HepG2 (cell line): ENCODE measurements around the gene MEP1B. TPM values are rescaled to one million over a fixed set of nuclear protein-coding genes. Genes with fewer than 3 reads are reported as not detected.
A peak's percentile ranks its signal among the peaks of the same experiment; 100 is the strongest.

Experiments
- ATAC-seq: fragments of 200-7000 bp; cut with Tn5 transposase; 3 replicates; pipeline ENCODE4 v1.9.1; 2020; ENCODE audit warnings: mild to moderate bottlenecking, moderate library complexity
- BruUV-seq: library from RNA; stranded (reverse); fragments of 400-500 nt; replicated peaks from 2 replicates; lab custom pipeline; 2021; lab: Mats Ljungman, UMichigan
- CTCF ChIA-PET: fragments of 300-600 bp; formaldehyde crosslinking; extraction: SDS; loops from one replicate; lab custom pipeline; 2021; ENCODE audit warnings: low total read pairs, inconsistent platforms, low intra/inter-chr PET ratio; lab: Yijun Ruan, JAX
- POLR2A ChIA-PET: fragments of 350-600 bp; sonication (Branson Sonifier 250); formaldehyde crosslinking; loops from one replicate; lab custom pipeline; 2020; ENCODE audit warnings: antibody characterized with exemption, inconsistent platforms; lab: Yijun Ruan, JAX
- DNase-seq: peaks from one replicate; pipeline ENCODE4 v3.0.0-alpha.2; 2015; ENCODE audit warnings: low spot score
- FAIRE-seq: peaks from 3 replicates; lab custom pipeline; 2011; peaks lifted over from hg19 to GRCh38; lab: Jason Lieb, UNC
- H2AFZ ChIP-seq: one replicate; pipeline ENCODE4 v1.6.1; 2011; ENCODE audit warnings: low read length, inconsistent platforms
- H3K27ac ChIP-seq: fragments of 300-600 bp; 3 replicates; pipeline ENCODE4 v1.8.0; 2011; ENCODE audit warnings: mixed run types, mild to moderate bottlenecking, mixed read lengths, low read length, inconsistent platforms; ENCODE audit not compliant: insufficient read depth; ENCODE audit errors: extremely low read length
- H3K27me3 ChIP-seq, 2 experiments: fragments of 200-600 bp in 1 of 2; 2 replicates in 1 of 2; 3 replicates in 1 of 2; pipeline versions ENCODE4 v1.6.0 to v1.8.0; 2011; ENCODE audit warnings: low read length in 2 of 2, mild to moderate bottlenecking in 2 of 2, moderate library complexity in 2 of 2, inconsistent platforms in 1 of 2; ENCODE audit not compliant: insufficient read depth in 2 of 2, control insufficient read depth in 1 of 2
- H3K36me3 ChIP-seq, 2 experiments: fragments of 200-600 bp in 1 of 2; replicated peaks in 1 of 2; 2 replicates in 1 of 2; 3 replicates in 1 of 2; pipeline versions ENCODE4 v1.5.1 to v1.8.0; 2011; ENCODE audit warnings: low read length in 2 of 2, inconsistent platforms in 1 of 2; ENCODE audit not compliant: insufficient read depth in 2 of 2, control insufficient read depth in 1 of 2
- H3K4me1 ChIP-seq: 2 replicates; pipeline ENCODE4 v1.5.1; 2012; ENCODE audit warnings: low read length, inconsistent platforms; ENCODE audit not compliant: insufficient read depth
- H3K4me2 ChIP-seq: 2 replicates; pipeline ENCODE4 v1.6.0; 2011; ENCODE audit warnings: low read depth, low read length, inconsistent platforms
- H3K4me3 ChIP-seq, 3 experiments: fragments of 200-600 bp in 1 of 3; sonication (generic), shearing (Covaris generic) in 1 of 3; replicated peaks in 1 of 3; 2 replicates each; pipeline ENCODE4 v1.5.1; 2011 to 2016; ENCODE audit warnings: low read length in 3 of 3, inconsistent platforms in 2 of 3, low read depth in 2 of 3, mild to moderate bottlenecking in 2 of 3, control low read depth in 1 of 3, mixed read lengths in 1 of 3; ENCODE audit not compliant: insufficient read depth in 1 of 3
- H3K79me2 ChIP-seq: one replicate; pipeline ENCODE4 v1.6.1; 2011; ENCODE audit warnings: low read length, inconsistent platforms; ENCODE audit not compliant: insufficient read depth
- H3K9ac ChIP-seq: 2 replicates; pipeline ENCODE4 v1.6.0; 2011; ENCODE audit warnings: mild to moderate bottlenecking, low read depth, low read length, inconsistent platforms; ENCODE audit not compliant: insufficient read depth
- H3K9me3 ChIP-seq: 2 replicates; pipeline ENCODE4 v1.5.1; 2012; ENCODE audit warnings: mild to moderate bottlenecking, low read length
- H4K20me1 ChIP-seq: 2 replicates; pipeline ENCODE4 v1.6.0; 2011; ENCODE audit warnings: inconsistent platforms, mild to moderate bottlenecking, low read length, moderate library complexity; ENCODE audit not compliant: insufficient read depth
- CTCF ChIP-seq: sonication (generic); formaldehyde crosslinking; IDR thresholded peaks from 2 replicates; pipeline ENCODE4 v1.5.0; 2020; ENCODE audit warnings: mild to moderate bottlenecking, missing genetic modification reagents, moderate library complexity
- FOXA3 ChIP-seq: IDR thresholded peaks from 2 replicates; pipeline ENCODE4 v1.6.1; 2016; ENCODE audit warnings: missing genetic modification reagents, missing compliant biosample characterization
- HNRNPL ChIP-seq: fragments of 200-400 bp; formaldehyde crosslinking; IDR thresholded peaks from 2 replicates; pipeline ENCODE4 v1.6.1; 2017; ENCODE audit warnings: mild to moderate bottlenecking, low read depth, low read length
- KAT2B ChIP-seq: fragments of 150-350 bp; IDR thresholded peaks from 2 replicates; pipeline ENCODE4 v1.6.1; 2014; ENCODE audit warnings: low read depth, low read length, borderline replicate concordance
- NFIC ChIP-seq: IDR thresholded peaks from 2 replicates; pipeline ENCODE4 v1.6.1; 2012; ENCODE audit warnings: mild to moderate bottlenecking, low read length, inconsistent platforms
- NR1H2 ChIP-seq: sonication (generic); formaldehyde crosslinking; IDR thresholded peaks from 2 replicates; pipeline ENCODE4 v1.8.1; 2022; ENCODE audit warnings: low read depth, missing genetic modification reagents, borderline replicate concordance
- SALL1 ChIP-seq: sonication (generic); formaldehyde crosslinking; IDR thresholded peaks from 2 replicates; pipeline ENCODE4 v1.8.0; 2022; ENCODE audit warnings: mild to moderate bottlenecking, missing genetic modification reagents
- STAG1 ChIP-seq: sonication (generic); formaldehyde crosslinking; IDR thresholded peaks from 2 replicates; pipeline ENCODE4 v1.4.0; 2020; ENCODE audit warnings: missing genetic modification reagents
- ZFP36 ChIP-seq: fragments of 150-350 bp; IDR thresholded peaks from 2 replicates; pipeline ENCODE4 v1.6.1; 2018; ENCODE audit warnings: borderline replicate concordance, low read length, low read depth; ENCODE audit not compliant: partially characterized antibody
- ZNF704 ChIP-seq: sonication (generic); formaldehyde crosslinking; IDR thresholded peaks from 2 replicates; pipeline ENCODE4 v1.8.1; 2023; ENCODE audit warnings: mild to moderate bottlenecking, inconsistent platforms, moderate library complexity, missing genetic modification reagents, borderline replicate concordance
- WGBS: methylation state at CpG from one replicate; pipeline ENCODE4 v1.1.6; 2017; ENCODE audit warnings: low lambda C conversion rate; 5-methylcytosine and 5-hydroxymethylcytosine counted together
- in situ Hi-C: cut with HindIII; loops from 2 replicates; pipeline ENCODE4 v1.10.0; 2017; ENCODE audit warnings: low pct_unique_long_range_greater_than_20kb; ENCODE audit not compliant: extremely low pct_ligation_motif_present
- intact Hi-C: fragments of 100-400 bp; cut with micrococcal nuclease; formaldehyde crosslinking; loops from one replicate; pipeline ENCODE4 v1.10.0; 2022; ENCODE audit not compliant: unreplicated experiment
- polyA plus RNA-seq, 8 experiments: library from polyadenylated mRNA; depleted of rRNA in 3 of 8; stranded (reverse) in 7 of 8; unstranded in 1 of 8; fragments of >200 nt; fragmentation: Illumina TruSeq in 4 of 8; extraction: Trizol in 4 of 8; gene quantifications; 2 replicates each; pipeline versions ENCODE4 v1.2.1 to v1.2.3, GENCODE V29; 2011 to 2016; ENCODE audit warnings: low read depth in 4 of 8, missing spikeins in 1 of 8, mixed read lengths in 1 of 8; ENCODE audit not compliant: insufficient read depth in 1 of 8
- total RNA-seq, 5 experiments: library from RNA; depleted of rRNA; stranded (reverse); fragments of >200 nt; fragmentation: Illumina TruSeq; extraction: Trizol; gene quantifications; 2 replicates each; pipeline ENCODE4 v1.2.3, GENCODE V29; 2016; ENCODE audit warnings: low read depth in 1 of 5

MEP1B gene
- total and polyA plus RNA-seq, 2 of the 13 experiments (the other 11 are each of a cell fraction or from before 2014, with no cell fraction given) = not detected

DNA sequence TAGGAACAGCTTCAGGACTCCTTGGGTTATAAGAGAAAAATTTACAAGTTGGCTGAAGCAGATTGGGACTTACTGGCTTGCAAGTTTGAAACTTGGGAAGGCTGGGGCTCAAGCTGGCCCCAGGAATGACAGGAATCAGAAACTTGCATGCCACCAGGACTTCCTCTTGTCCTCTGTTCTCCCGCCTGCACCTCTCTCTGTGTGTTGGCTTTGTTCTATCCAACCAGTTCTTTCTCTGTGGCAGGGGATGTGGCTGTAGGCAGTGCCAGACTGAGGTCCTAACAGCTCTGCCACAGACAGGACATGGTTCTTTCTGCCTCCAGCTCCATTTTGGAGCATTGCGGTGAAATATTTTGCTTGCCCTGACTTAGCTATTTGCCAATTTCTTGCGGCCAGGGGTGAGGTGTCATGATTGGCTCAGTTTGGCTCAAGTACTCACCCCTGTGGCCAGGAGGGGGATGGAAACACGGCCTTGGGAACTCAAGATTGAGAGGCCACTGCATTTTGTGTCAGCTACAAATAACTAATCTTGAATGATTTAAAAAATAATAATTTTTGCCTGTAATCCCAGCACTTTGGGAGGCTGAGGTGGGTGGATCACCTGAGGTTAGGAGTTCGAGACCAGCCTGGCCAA is 48.9 kb downstream of the MEP1B start:
- WGBS = 56% methylated on average over 5 of the region's 5 CpGs
- in situ Hi-C loops = no loop called here
- no peaks in the 10 kb centered on the region for H3K79me2 ChIP-seq
- H2AFZ ChIP-seq = no peak overlapping the region
- H3K27ac ChIP-seq = no peak overlapping the region
- no TSS peak for BruUV-seq
- no peaks in the 10 kb centered on the region for H3K9me3 ChIP-seq
- H3K9ac ChIP-seq = no peak overlapping the region
- no peaks in the 10 kb centered on the region for H3K36me3 ChIP-seq
- no peak overlapping the region for H3K4me3 ChIP-seq
- ChIA-PET CTCF (no interaction called here), POLR2A (no interaction called here)
- no peaks in the 10 kb centered on the region for H4K20me1 ChIP-seq
- DNase-seq (no peak), FAIRE-seq (no peak), ATAC-seq (peak; percentile 44; the same call in 1 of the 3 replicates)
- H3K4me1 ChIP-seq = no peaks in the 10 kb centered on the region
- TF ChIP-seq STAG1 (CRISPR knock-in tag) = peak; percentile 33; the same call in 1 of the 2 replicates
- peak; percentile 33; the same call in 1 of the 2 replicates for TF ChIP-seq CTCF
- TF ChIP-seq NR1H2 = no peak
- no peak overlapping the region for H3K4me2 ChIP-seq
- H3K27me3 ChIP-seq = no peaks in the 10 kb centered on the region
- intact Hi-C loops = loop anchor here (1.0 kb wide), 1 partner anchor 80 kb away; no protein-coding TSS in a partner anchor

- CTCF ChIA-PET = no interaction called here
- intact Hi-C loops (no loop called here), in situ Hi-C loops (no loop called here)
- no peak overlapping the region for H3K4me3 ChIP-seq
- ATAC-seq (no peak), FAIRE-seq (no peak), DNase-seq (no peak)
- H3K4me2 ChIP-seq = no peak overlapping the region
- H3K27ac ChIP-seq = no peak overlapping the region
- no peak overlapping the region for H3K9ac ChIP-seq
- POLR2A ChIA-PET = no interaction called here
- no TSS peak for BruUV-seq
- H3K79me2 ChIP-seq = no peaks in the 10 kb centered on the region
- H2AFZ ChIP-seq = no peak overlapping the region
- TF ChIP-seq HNRNPL = no peak
- TF ChIP-seq ZNF704 (CRISPR knock-in tag) = no peak
- TF ChIP-seq FOXA3 = no peak
- TF ChIP-seq ZFP36 = no peak
- TF ChIP-seq SALL1 (CRISPR knock-in tag) = no peak
- no peak for TF ChIP-seq NFIC
- TF ChIP-seq KAT2B = no peak
- H3K27me3 ChIP-seq = no peaks in the 10 kb centered on the region
- no peaks in the 10 kb centered on the region for H4K20me1 ChIP-seq
- no peaks in the 10 kb centered on the region for H3K9me3 ChIP-seq
- no peaks in the 10 kb centered on the region for H3K36me3 ChIP-seq
- no peaks in the 10 kb centered on the region for H3K4me1 ChIP-seq
- 3% methylated on average over 2 of the region's 2 CpGs for WGBS
Measured at GRCh38 chr18:32242395-32242794, 52.6 kb downstream of the MEP1B start.
